ENCODE results near the gene KCTD13.

Gene KCTD13

DNA sequence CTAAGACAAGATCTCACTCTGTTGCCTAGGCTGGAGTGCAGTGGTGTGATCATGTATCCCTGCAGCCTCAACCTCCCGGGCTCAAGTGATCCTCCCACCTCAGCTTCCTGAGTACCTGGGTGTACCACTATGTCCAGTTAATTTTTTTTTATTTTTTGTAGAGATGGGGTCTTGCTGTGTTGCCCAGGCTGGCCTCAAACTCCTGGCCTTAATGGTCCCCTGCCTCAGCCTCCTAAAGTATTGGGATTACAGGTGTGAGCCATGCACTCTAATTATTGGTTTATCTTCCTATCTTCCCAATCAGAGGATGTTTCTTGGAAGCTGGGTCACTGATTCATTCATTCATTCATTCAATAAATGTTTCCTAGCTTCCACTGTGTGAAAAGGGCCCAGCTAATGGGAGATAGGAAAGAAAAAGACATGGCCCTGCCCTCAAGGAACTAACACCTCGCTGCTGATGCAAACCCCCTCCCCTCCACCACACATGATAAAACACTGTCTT is 17.3 kb downstream of the KCTD13 start:
- H3K9me3 ChIP-seq = no peaks in the 10 kb centered on the region
- no peak for TF ChIP-seq Cebpa-rat (IDR thresholded peaks at IDR 0.05)
- no peak overlapping the region for H3K4me3 ChIP-seq
- H3K4me2 ChIP-seq = no peak overlapping the region
- H3K36me3 ChIP-seq = peaks cover 28% of the 10 kb centered on the region
- H3K9ac ChIP-seq = no peak overlapping the region
- H3K4me1 ChIP-seq = peaks cover 14% of the 10 kb centered on the region
- no peaks in the 10 kb centered on the region for H3K27me3 ChIP-seq
- H3K27ac ChIP-seq = no peak overlapping the region
- no peaks in the 10 kb centered on the region for H4K20me1 ChIP-seq

- Histone ChIP-seq H3K36me3 (peaks cover 22% of the 10 kb centered on the region), H3K27ac (no peak overlapping the region), H3K27me3 (no peaks in the 10 kb centered on the region), H3K4me3 (no peak overlapping the region), H3K4me2 (no peak overlapping the region), H3K4me1 (peaks cover 20% of the 10 kb centered on the region), H3K9ac (no peak overlapping the region), H4K20me1 (no peaks in the 10 kb centered on the region), H3K9me3 (no peaks in the 10 kb centered on the region)
- TF ChIP-seq Cebpa-rat (IDR thresholded peaks at IDR 0.05) = no peak
These were observed 18.1 kb downstream of the KCTD13 start for GRCh38 chr16:29907973-29908372.

DNA sequence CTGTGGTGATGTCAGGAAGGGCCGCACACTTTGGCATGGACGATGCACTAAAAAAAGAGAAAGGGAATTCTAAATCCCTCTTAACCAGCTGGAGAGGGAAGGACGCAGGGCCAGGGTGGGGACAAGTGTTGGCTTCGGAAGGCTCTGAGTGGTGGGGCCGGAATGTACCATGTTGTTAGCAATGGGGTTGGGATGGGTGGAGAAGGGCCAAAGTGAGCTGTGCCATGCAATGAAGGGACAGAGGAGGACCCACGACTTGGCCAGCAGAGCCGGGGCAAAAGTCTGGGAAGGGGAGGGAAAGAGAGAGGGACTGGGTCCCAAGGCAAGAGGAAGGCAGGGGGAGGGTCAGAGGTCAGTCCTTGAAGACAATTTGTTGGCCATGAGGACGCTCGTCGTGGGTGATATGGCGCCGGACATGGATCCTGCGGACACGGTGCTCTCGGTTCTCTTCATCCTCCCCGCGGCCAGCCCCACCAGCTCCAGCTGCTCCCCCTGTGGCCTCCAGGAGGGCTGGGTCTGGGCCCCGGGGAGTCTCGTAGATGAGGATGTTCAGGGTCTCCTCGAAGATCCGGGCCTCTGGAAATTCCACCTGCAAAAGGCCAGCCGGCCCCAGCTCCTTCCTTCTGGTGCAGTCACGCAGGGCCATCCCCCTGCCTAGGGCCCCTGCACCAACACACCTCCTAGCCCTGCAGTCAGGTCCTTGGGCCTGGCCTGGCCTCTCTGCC is 19.3 kb downstream of the KCTD13 start:
- Histone ChIP-seq H4K20me1 (peaks cover 4% of the 10 kb centered on the region; the same call in 1 of the 2 replicates), H3K27me3 (no peaks in the 10 kb centered on the region), H3K9me3 (no peaks in the 10 kb centered on the region), H3K9ac (no peak overlapping the region), H3K4me1 (peaks cover 20% of the 10 kb centered on the region), H3K4me2 (no peak overlapping the region), H3K27ac (no peak overlapping the region), H3K4me3 (no peak overlapping the region), H3K36me3 (peaks cover 16% of the 10 kb centered on the region)
- TF ChIP-seq Cebpa-rat (IDR thresholded peaks at IDR 0.05) = no peak

DNA sequence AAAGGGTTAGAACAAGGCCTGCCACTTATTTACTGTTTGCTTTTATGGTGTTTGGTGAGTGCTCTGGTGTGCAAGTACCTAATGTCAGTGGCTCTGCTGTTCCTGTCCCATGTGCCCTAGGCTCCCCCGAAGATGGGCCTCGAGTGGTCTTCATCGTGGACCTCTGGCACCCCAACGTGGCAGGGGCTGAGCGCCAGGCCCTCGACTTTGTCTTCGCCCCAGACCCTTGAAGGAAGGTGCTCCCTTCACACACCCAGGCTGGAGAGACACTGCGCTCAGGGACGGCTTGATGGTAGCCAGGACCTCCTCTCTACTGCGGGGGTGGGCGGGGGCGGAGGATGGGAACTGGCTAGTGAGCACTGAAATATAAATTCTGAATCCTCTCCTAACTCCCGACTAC is 20.4 kb downstream of the KCTD13 start:
- peaks cover 13% of the 10 kb centered on the region; the same call in 1 of the 2 replicates for H4K20me1 ChIP-seq
- H3K36me3 ChIP-seq = peaks cover 6% of the 10 kb centered on the region; the same call in 1 of the 2 replicates
- no peak overlapping the region for H3K4me3 ChIP-seq
- H3K9me3 ChIP-seq = no peaks in the 10 kb centered on the region
- 0 out of 2 replicates have a peak, but pooled peaks cover 3% of the 10 kb centered on the region for H3K27me3 ChIP-seq
- no peak overlapping the region for H3K27ac ChIP-seq
- H3K9ac ChIP-seq = no peak overlapping the region
- no peak for TF ChIP-seq Cebpa-rat (IDR thresholded peaks at IDR 0.05)
- peaks cover 22% of the 10 kb centered on the region for H3K4me1 ChIP-seq
- no peak overlapping the region for H3K4me2 ChIP-seq

DNA sequence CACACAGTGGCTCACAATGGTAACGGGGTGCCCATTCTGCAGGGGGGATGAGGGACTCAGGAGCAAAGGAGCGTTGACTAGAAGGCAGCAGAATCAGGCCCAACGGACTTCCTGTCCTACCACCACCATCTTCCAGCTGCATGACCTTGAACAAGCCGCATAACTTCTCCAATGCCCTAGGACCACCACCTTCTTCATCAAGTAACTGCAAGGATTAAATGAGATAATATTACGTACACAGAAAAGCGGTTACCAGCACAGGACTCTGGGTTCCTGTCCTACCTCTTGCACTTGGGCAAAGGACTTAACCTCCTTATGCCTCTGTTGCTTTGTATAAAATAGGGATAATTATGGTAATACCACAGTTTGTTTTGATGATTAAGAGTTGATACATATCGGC is 21.1 kb downstream of the KCTD13 start:
- H3K36me3 ChIP-seq = peaks cover 5% of the 10 kb centered on the region; the same call in 1 of the 2 replicates
- no peak overlapping the region for H3K4me2 ChIP-seq
- peaks cover 26% of the 10 kb centered on the region for H3K4me1 ChIP-seq
- H3K27me3 ChIP-seq = peaks cover 3% of the 10 kb centered on the region; the same call in 1 of the 2 replicates
- no peaks in the 10 kb centered on the region for H3K9me3 ChIP-seq
- no peak overlapping the region for H3K27ac ChIP-seq
- H3K4me3 ChIP-seq = no peak overlapping the region
- no peak overlapping the region for H3K9ac ChIP-seq
- H4K20me1 ChIP-seq = peaks cover 13% of the 10 kb centered on the region; the same call in 1 of the 2 replicates
- no peak for TF ChIP-seq Cebpa-rat (IDR thresholded peaks at IDR 0.05)

DNA sequence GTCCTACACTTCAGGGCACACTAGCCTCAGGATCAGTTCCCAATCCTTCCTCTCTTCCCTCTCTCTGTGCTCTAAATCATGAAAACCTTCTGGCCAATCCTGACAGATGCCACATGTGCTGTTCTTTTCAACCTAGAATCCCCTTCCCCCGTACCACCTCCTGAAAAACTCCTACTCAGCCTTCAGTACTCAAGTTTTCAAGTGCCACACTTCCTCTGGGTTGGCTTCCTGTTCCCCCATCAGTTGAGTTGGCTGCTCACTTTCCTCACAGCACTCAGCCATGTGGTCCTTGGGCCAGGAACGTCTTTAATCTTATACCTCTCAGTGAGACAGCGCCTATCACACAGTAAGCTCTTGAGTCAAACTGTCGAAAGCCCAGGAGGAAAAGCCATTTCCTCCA is 22.4 kb downstream of the KCTD13 start:
- H3K4me2 ChIP-seq = peak overlapping the region; percentile 23; the same call in 1 of the 2 replicates
- H3K9ac ChIP-seq = no peak overlapping the region
- H3K27me3 ChIP-seq = peaks cover 17% of the 10 kb centered on the region
- no peak overlapping the region for H3K4me3 ChIP-seq
- peaks cover 5% of the 10 kb centered on the region; the same call in 1 of the 2 replicates for H3K36me3 ChIP-seq
- no peaks in the 10 kb centered on the region for H3K9me3 ChIP-seq
- H3K27ac ChIP-seq = no peak overlapping the region
- H4K20me1 ChIP-seq = peaks cover 18% of the 10 kb centered on the region; the same call in 1 of the 2 replicates
- TF ChIP-seq Cebpa-rat (IDR thresholded peaks at IDR 0.05) = no peak
- H3K4me1 ChIP-seq = peaks cover 21% of the 10 kb centered on the region

DNA sequence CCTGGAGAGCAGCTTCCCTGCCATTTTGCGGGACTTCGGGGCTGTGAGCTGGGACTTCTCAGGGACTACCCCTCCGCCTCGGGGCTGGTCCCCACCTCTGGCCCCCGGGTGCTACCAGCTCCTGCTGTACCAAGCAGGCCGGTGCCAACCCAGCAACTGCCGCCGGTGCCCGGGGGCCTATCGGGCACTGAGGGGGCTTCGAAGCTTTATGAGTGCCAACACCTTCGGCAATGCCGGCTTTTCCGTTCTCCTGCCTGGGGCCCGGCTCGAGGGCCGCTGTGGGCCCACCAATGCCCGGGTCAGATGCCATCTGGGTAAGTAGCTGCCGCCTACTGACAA is 24.4 kb downstream of the KCTD13 start:
- no peak for TF ChIP-seq Cebpa-rat (IDR thresholded peaks at IDR 0.05)
- peaks cover 3% of the 10 kb centered on the region; the same call in 1 of the 2 replicates for H3K36me3 ChIP-seq
- H4K20me1 ChIP-seq = peaks cover 29% of the 10 kb centered on the region; the same call in 1 of the 2 replicates
- H3K4me1 ChIP-seq = peaks cover 21% of the 10 kb centered on the region
- no peak overlapping the region for H3K4me3 ChIP-seq
- no peaks in the 10 kb centered on the region for H3K9me3 ChIP-seq
- no peak overlapping the region for H3K4me2 ChIP-seq
- no peak overlapping the region for H3K27ac ChIP-seq
- H3K9ac ChIP-seq = no peak overlapping the region
- peaks cover 34% of the 10 kb centered on the region for H3K27me3 ChIP-seq

DNA sequence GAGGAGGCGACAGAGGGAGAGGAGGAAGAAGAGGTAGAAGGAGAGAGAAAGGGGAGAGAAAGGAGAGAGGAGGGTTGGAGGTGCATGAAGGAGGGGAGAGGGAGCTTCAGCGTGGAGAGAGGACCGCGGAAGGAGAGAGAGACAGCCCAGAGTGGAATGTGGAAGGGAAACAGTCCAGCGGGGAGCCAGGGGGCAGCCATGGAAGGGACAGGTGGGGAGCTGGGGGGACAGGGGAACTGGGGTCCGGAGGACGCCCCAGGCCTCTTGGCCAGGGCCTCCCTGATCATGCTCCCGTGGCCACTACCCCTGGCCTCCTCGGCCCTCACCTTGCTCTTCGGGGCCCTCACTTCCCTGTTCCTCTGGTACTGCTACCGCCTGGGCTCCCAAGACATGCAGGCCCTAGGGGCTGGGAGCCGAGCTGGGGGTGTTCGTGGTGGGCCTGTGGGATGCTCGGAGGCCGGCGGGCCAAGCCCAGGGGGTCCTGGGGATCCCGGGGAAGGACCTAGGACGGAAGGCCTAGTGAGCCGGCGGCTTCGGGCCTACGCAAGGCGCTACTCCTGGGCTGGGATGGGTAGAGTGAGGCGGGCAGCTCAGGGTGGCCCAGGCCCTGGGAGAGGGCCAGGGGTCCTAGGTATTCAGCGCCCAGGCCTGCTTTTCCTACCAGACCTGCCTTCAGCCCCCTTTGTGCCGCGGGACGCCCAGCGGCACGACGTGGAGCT is 25.0 kb downstream of the KCTD13 start:
- H3K4me2 ChIP-seq = peak overlapping the region; percentile 96
- H3K4me3 ChIP-seq = peak overlapping the region; percentile 68
- no peaks in the 10 kb centered on the region for H3K36me3 ChIP-seq
- H3K27me3 ChIP-seq = peaks cover 36% of the 10 kb centered on the region
- H3K9ac ChIP-seq = no peak overlapping the region
- H4K20me1 ChIP-seq = peaks cover 29% of the 10 kb centered on the region; the same call in 1 of the 2 replicates
- H3K4me1 ChIP-seq = peaks cover 21% of the 10 kb centered on the region
- no peaks in the 10 kb centered on the region for H3K9me3 ChIP-seq
- no peak overlapping the region for H3K27ac ChIP-seq
- TF ChIP-seq Cebpa-rat (IDR thresholded peaks at IDR 0.05) = no peak

GRCh38 chr16:29900102-29900887 is 25.7 kb downstream of the KCTD13 start, which contains the start of gene ASPHD1:
ASPHD1 (plus strand) TSS chr16:29900488; CDS start chr16:29900972, 484 bp downstream.
- peak within 1 kb of the TSS; percentile 68 for H3K4me3 ChIP-seq
- H3K9ac ChIP-seq = no peak within 1 kb of the TSS
- H3K4me1 ChIP-seq = peaks cover 21% of the 10 kb centered on the region
- no peak for TF ChIP-seq Cebpa-rat (IDR thresholded peaks at IDR 0.05)
- H4K20me1 ChIP-seq = peaks cover 29% of the 10 kb centered on the region; the same call in 1 of the 2 replicates
- peak within 1 kb of the TSS; percentile 96 for H3K4me2 ChIP-seq
- H3K27ac ChIP-seq = no peak within 1 kb of the TSS
- H3K9me3 ChIP-seq = no peaks in the 10 kb centered on the region
- H3K27me3 ChIP-seq = peaks cover 36% of the 10 kb centered on the region
- no peaks in the 10 kb centered on the region for H3K36me3 ChIP-seq

Measured in BLaER1 (cell line).